HG02678 (cell line): ENCODE results near the gene TCF4.

Experiments used
- ATAC-seq: cut with Tn5 transposase; IDR thresholded peaks from one replicate; pipeline ENCODE4 v1.9.1; 2021; ENCODE audit warnings: mild to moderate bottlenecking, moderate library complexity; ENCODE audit not compliant: unreplicated experiment

Gene TCF4

GRCh38 chr18:55275039-55275901 is 312.7 kb downstream of the TCF4 start:
- no peak for ATAC-seq

- no peak for ATAC-seq
Measured at GRCh38 chr18:55272510-55273243, 315.3 kb downstream of the TCF4 start.

GRCh38 chr18:55269622-55270021 is 318.4 kb downstream of the TCF4 start:
- ATAC-seq: no peak

- ATAC-seq: peak; percentile 51
Measured at GRCh38 chr18:55268628-55269275, 319.2 kb downstream of the TCF4 start.

- ATAC-seq: peak; percentile 78
Measured at GRCh38 chr18:55268151-55268601, 319.8 kb downstream of the TCF4 start.

GRCh38 chr18:55266981-55267380 is 321.0 kb downstream of the TCF4 start:
- no peak for ATAC-seq

GRCh38 chr18:55265984-55266383 is 322.0 kb downstream of the TCF4 start:
- peak; percentile 44 for ATAC-seq

- ATAC-seq: no peak
Measured at GRCh38 chr18:55265130-55265675, 322.8 kb downstream of the TCF4 start.

GRCh38 chr18:55264108-55264507 is 323.9 kb downstream of the TCF4 start:
- no peak for ATAC-seq

- ATAC-seq: no peak
Measured at GRCh38 chr18:55262021-55262560, 325.9 kb downstream of the TCF4 start.

GRCh38 chr18:55261253-55261652 is 326.7 kb downstream of the TCF4 start:
- ATAC-seq: no peak

- no peak for ATAC-seq
Measured at GRCh38 chr18:55258088-55258487, 329.9 kb downstream of the TCF4 start.

GRCh38 chr18:55256929-55257289 is 331.1 kb downstream of the TCF4 start:
- ATAC-seq: no peak

- no peak for ATAC-seq
Measured at GRCh38 chr18:55256226-55256928, 331.6 kb downstream of the TCF4 start.

GRCh38 chr18:55253814-55254213 is 334.2 kb downstream of the TCF4 start:
- no peak for ATAC-seq

GRCh38 chr18:55252901-55253300 is 335.1 kb downstream of the TCF4 start:
- peak; percentile 43 for ATAC-seq

- no peak for ATAC-seq
Measured at GRCh38 chr18:55252053-55252675, 335.8 kb downstream of the TCF4 start.

- ATAC-seq: no peak
Measured at GRCh38 chr18:55251254-55251971, 336.6 kb downstream of the TCF4 start.

GRCh38 chr18:55250768-55251173 is 337.2 kb downstream of the TCF4 start:
- peak; percentile 30 for ATAC-seq
